ENCODE measurements around the gene TMEM82. TPM values are rescaled to one million over a fixed set of nuclear protein-coding genes. Genes with fewer than 3 reads are reported as not detected.
"Not testable (repeated sequence)": the region's sequence is repeated elsewhere in the genome, so short reads cannot be mapped to it uniquely, and the experiment has no call there.

TMEM82 gene
- total and polyA plus RNA-seq, 2 of the 13 experiments (the other 11 are each of a cell fraction or from before 2014, with no cell fraction given): 0.24 to 0.97 TPM

GRCh38 chr1:15699321-15699720, 43.0 kb upstream of the TMEM82 start:
- POLR2A ChIA-PET: interaction anchor here (0.6 kb wide), 1 partner anchor 90 kb away, joined by 3 read pairs; no protein-coding TSS in a partner anchor

GRCh38 chr1:15700508-15700907, 41.8 kb upstream of the TMEM82 start:
- ChIA-PET POLR2A (no interaction called here), CTCF (ENCODE audit: low intra/inter-chr PET ratio, low total read pairs) (no interaction called here)
- TF ChIP-seq ZNF510 (CRISPR knock-in tag; IDR thresholded peaks at IDR 0.05; ENCODE audit: low read depth) (no peak), NR2C2 (CRISPR knock-in tag; IDR thresholded peaks at IDR 0.05; ENCODE audit: borderline replicate concordance) (no peak), ZBTB42 (CRISPR knock-in tag; IDR thresholded peaks at IDR 0.05) (no peak), ZNF275 (CRISPR knock-in tag; IDR thresholded peaks at IDR 0.05; ENCODE audit: borderline replicate concordance) (no peak), ZNF839 (CRISPR knock-in tag; IDR thresholded peaks at IDR 0.05; ENCODE audit: borderline replicate concordance) (no peak), ZNF234 (CRISPR knock-in tag; conservative IDR thresholded peaks at IDR 0.05) (no peak), ZNF841 (CRISPR knock-in tag; IDR thresholded peaks at IDR 0.05; ENCODE audit: borderline replicate concordance) (no peak), ZNF563 (CRISPR knock-in tag; IDR thresholded peaks at IDR 0.05) (no peak), ADNP (CRISPR knock-in tag; IDR thresholded peaks at IDR 0.05) (no peak), ZNF256 (CRISPR knock-in tag; conservative IDR thresholded peaks at IDR 0.05) (no peak)
- H2AFZ ChIP-seq (ENCODE audit: low read length): no peak overlapping the region
- WGBS (ENCODE audit: low lambda C conversion rate): 98% methylated on average over 6 of the region's 6 CpGs
- in situ Hi-C loops (cut with HindIII; ENCODE audit: extremely low pct_ligation_motif_present, low pct_unique_long_range_greater_than_20kb) (no loop called here), intact Hi-C loops (cut with micrococcal nuclease; ENCODE audit: unreplicated experiment) (no loop called here)
- FAIRE-seq (no peak), DNase-seq (ENCODE audit: low spot score) (no peak), ATAC-seq (no peak)
- H3K4me1 ChIP-seq (ENCODE audit: insufficient read depth, low read length): no peaks in the 10 kb centered on the region
- H3K79me2 ChIP-seq (ENCODE audit: insufficient read depth, low read length): no peaks in the 10 kb centered on the region
- H3K36me3 ChIP-seq (replicated peaks in 1 of 2; ENCODE audit: control insufficient read depth in 1 of 2, insufficient read depth in 2 of 2, low read length in 2 of 2): peaks cover 5 to 14% of the 10 kb centered on the region in 2 experiments; a peak in 4 of 5 replicates
- no peaks in the 10 kb centered on the region for H3K9me3 ChIP-seq (ENCODE audit: low read length)
- BruUV-seq (replicated peaks): no TSS peak
- no peak overlapping the region for H3K4me2 ChIP-seq (ENCODE audit: low read depth, low read length)
- H3K9ac ChIP-seq (ENCODE audit: insufficient read depth, low read depth, low read length): no peak overlapping the region
- H3K27me3 ChIP-seq (ENCODE audit: control insufficient read depth in 1 of 2, insufficient read depth in 2 of 2, low read length in 2 of 2): no peaks in the 10 kb centered on the region
- no peak overlapping the region for H3K27ac ChIP-seq (ENCODE audit: extremely low read length, insufficient read depth, low read length)
- no peaks in the 10 kb centered on the region for H4K20me1 ChIP-seq (ENCODE audit: insufficient read depth, low read length)
- H3K4me3 ChIP-seq (replicated peaks in 1 of 3; ENCODE audit: insufficient read depth in 1 of 3, low read depth in 2 of 3, low read length in 3 of 3): no peak overlapping the region

More at GRCh38 chr1:15699321-15699720, 43.0 kb upstream of the TMEM82 start:
- H3K9me3 ChIP-seq (ENCODE audit: low read length); intact Hi-C loops (cut with micrococcal nuclease; ENCODE audit: unreplicated experiment); H3K79me2 ChIP-seq (ENCODE audit: insufficient read depth, low read length); H3K9ac ChIP-seq (ENCODE audit: insufficient read depth, low read depth, low read length); H4K20me1 ChIP-seq (ENCODE audit: insufficient read depth, low read length); H3K4me2 ChIP-seq (ENCODE audit: low read depth, low read length); H3K36me3 ChIP-seq (replicated peaks in 1 of 2; ENCODE audit: control insufficient read depth in 1 of 2, insufficient read depth in 2 of 2, low read length in 2 of 2); H3K4me3 ChIP-seq (replicated peaks in 1 of 3; ENCODE audit: insufficient read depth in 1 of 3, low read depth in 2 of 3, low read length in 3 of 3); H3K27me3 ChIP-seq (ENCODE audit: control insufficient read depth in 1 of 2, insufficient read depth in 2 of 2, low read length in 2 of 2); H2AFZ ChIP-seq (ENCODE audit: low read length); H3K27ac ChIP-seq (ENCODE audit: extremely low read length, insufficient read depth, low read length); DNase-seq (ENCODE audit: low spot score); FAIRE-seq; H3K4me1 ChIP-seq (ENCODE audit: insufficient read depth, low read length); BruUV-seq (replicated peaks); CTCF ChIA-PET (ENCODE audit: low intra/inter-chr PET ratio, low total read pairs); ATAC-seq; in situ Hi-C loops (cut with HindIII; ENCODE audit: extremely low pct_ligation_motif_present, low pct_unique_long_range_greater_than_20kb): not testable (repeated sequence)
- WGBS (ENCODE audit: low lambda C conversion rate): 100% methylated on average over 4 of the region's 4 CpGs
